Endothelial cell of umbilical vein (primary cell): ENCODE data around the gene CPLANE2. TPM values are rescaled to one million over a fixed set of nuclear protein-coding genes. Genes with fewer than 3 reads are reported as not detected.

ENCODE experiments used
- BruUV-seq: library from RNA; stranded (reverse); fragments of 400-500 nt; replicated peaks from 2 replicates; lab custom pipeline; 2021; lab: Mats Ljungman, UMichigan
- CTCF ChIA-PET: fragments of 300-600, 350-600 bp; sonication (Branson Sonifier 250); formaldehyde crosslinking; loops from one replicate; lab custom pipeline; 2021; ENCODE audit warnings: antibody characterized with exemption, inconsistent platforms; lab: Charles Lee
- POLR2A ChIA-PET: fragments of 300-600, 350-600 bp; sonication (Branson Sonifier 250); formaldehyde crosslinking; loops from one replicate; lab custom pipeline; 2021; ENCODE audit warnings: antibody characterized with exemption, inconsistent platforms; lab: Charles Lee
- DNase-seq: peaks from one replicate; pipeline ENCODE4 v3.0.0-alpha.2; 2011; ENCODE audit warnings: low read depth, low spot score
- FAIRE-seq: peaks from 2 replicates; lab custom pipeline; 2011; peaks lifted over from hg19 to GRCh38; lab: Jason Lieb, UNC
- H2AFZ ChIP-seq: 2 replicates; pipeline ENCODE4 v1.6.0; 2012; ENCODE audit warnings: low read depth, low read length, control low read depth, inconsistent platforms
- H3K27ac ChIP-seq: 2 replicates; pipeline ENCODE4 v1.5.1; 2011; ENCODE audit warnings: low read depth, mild to moderate bottlenecking, control low read depth, low read length, moderate library complexity; ENCODE audit not compliant: insufficient read depth
- H3K27me3 ChIP-seq, 2 experiments: 2 replicates each; pipeline versions ENCODE4 v1.6.0 to v1.6.1; 2011; ENCODE audit warnings: low read length in 2 of 2, mixed read lengths in 1 of 2; ENCODE audit not compliant: control insufficient read depth in 2 of 2, insufficient read depth in 2 of 2
- H3K36me3 ChIP-seq, 2 experiments: 2 replicates in 1 of 2; 3 replicates in 1 of 2; pipeline ENCODE4 v1.5.1; 2011; ENCODE audit warnings: low read length in 2 of 2, mild to moderate bottlenecking in 1 of 2, moderate library complexity in 1 of 2; ENCODE audit not compliant: control insufficient read depth in 2 of 2, insufficient read depth in 2 of 2; ENCODE audit errors: extremely low read depth in 1 of 2
- H3K4me1 ChIP-seq: 3 replicates; pipeline ENCODE4 v1.5.1; 2011; ENCODE audit warnings: mild to moderate bottlenecking, low read length; ENCODE audit not compliant: control insufficient read depth, insufficient read depth; ENCODE audit errors: extremely low read depth
- H3K4me2 ChIP-seq: 2 replicates; pipeline ENCODE4 v1.6.1; 2011; ENCODE audit warnings: low read length, control low read depth, mixed read lengths; ENCODE audit not compliant: insufficient read depth
- H3K4me3 ChIP-seq, 3 experiments: fragments of 200-600 bp in 1 of 3; sonication (generic), shearing (Covaris generic) in 1 of 3; replicated peaks in 1 of 3; 2 replicates each; pipeline ENCODE4 v1.5.1; 2011 to 2016; ENCODE audit warnings: control low read depth in 3 of 3, low read length in 3 of 3, mild to moderate bottlenecking in 2 of 3, inconsistent platforms in 1 of 3, low read depth in 1 of 3, moderate library complexity in 1 of 3; ENCODE audit not compliant: insufficient read depth in 1 of 3
- H3K79me2 ChIP-seq: 2 replicates; pipeline ENCODE4 v1.6.0; 2012; ENCODE audit warnings: low read length, inconsistent platforms; ENCODE audit not compliant: control insufficient read depth, insufficient read depth
- H3K9ac ChIP-seq: replicated peaks from 2 replicates; pipeline ENCODE3; 2011; ENCODE audit warnings: low read length, control low read depth; ENCODE audit not compliant: insufficient read depth; ENCODE audit errors: extremely low read depth
- H3K9me1 ChIP-seq: replicated peaks from 3 replicates; pipeline ENCODE4 v1.6.0; 2011; ENCODE audit warnings: mild to moderate bottlenecking, low read length; ENCODE audit not compliant: control insufficient read depth, insufficient read depth; ENCODE audit errors: extremely low read depth
- H3K9me3 ChIP-seq: replicated peaks from 2 replicates; pipeline ENCODE4 v1.5.1; 2012; ENCODE audit warnings: low read length, inconsistent platforms; ENCODE audit not compliant: control insufficient read depth, insufficient read depth
- H4K20me1 ChIP-seq: replicated peaks from 2 replicates; pipeline ENCODE3; 2011; ENCODE audit warnings: mild to moderate bottlenecking, low read length; ENCODE audit not compliant: control insufficient read depth, insufficient read depth; ENCODE audit errors: extremely low read depth
- EZH2 ChIP-seq: IDR thresholded peaks from 2 replicates; pipeline ENCODE4 v1.6.1; 2012; ENCODE audit warnings: borderline replicate concordance, low read depth, mild to moderate bottlenecking, moderate library complexity, low read length, inconsistent platforms; ENCODE audit not compliant: severe bottlenecking
- FOS ChIP-seq: IDR thresholded peaks from 2 replicates; pipeline ENCODE4 v1.6.1; 2011; ENCODE audit warnings: mild to moderate bottlenecking, low read length, moderate library complexity, borderline replicate concordance; ENCODE audit not compliant: insufficient read depth
- GATA2 ChIP-seq: IDR thresholded peaks from 2 replicates; pipeline ENCODE4 v1.7.0; 2011; ENCODE audit warnings: low read depth, mild to moderate bottlenecking, moderate library complexity, mixed read lengths, low read length; ENCODE audit not compliant: insufficient read length, insufficient read depth
- JUN ChIP-seq: IDR thresholded peaks from 2 replicates; pipeline ENCODE4 v1.6.1; 2011; ENCODE audit warnings: borderline replicate concordance, low read depth; ENCODE audit not compliant: insufficient read length, insufficient read depth
- MYC ChIP-seq: IDR thresholded peaks from one replicate; pipeline ENCODE4 v1.6.1; 2011; ENCODE audit warnings: mild to moderate bottlenecking, low read depth, low read length
- POLR2A ChIP-seq: IDR thresholded peaks from 2 replicates; pipeline ENCODE4 v1.6.1; 2012; ENCODE audit warnings: low read depth, mild to moderate bottlenecking, control low read depth, low read length
- POLR2AphosphoS5 ChIP-seq: IDR thresholded peaks from 2 replicates; pipeline ENCODE4 v1.6.1; 2012; ENCODE audit warnings: low read depth, mild to moderate bottlenecking, control low read depth, low read length, moderate library complexity; ENCODE audit not compliant: insufficient read depth
- dilution Hi-C: fragments of 300-500 bp; cut with MboI; formaldehyde crosslinking; loops from one replicate; pipeline ENCODE4 v1.15.0; 2019; ENCODE audit warnings: low sequenced_read_pairs; ENCODE audit not compliant: extremely low pct_ligation_motif_present
- intact Hi-C: fragments of 100-400 bp; cut with micrococcal nuclease; formaldehyde crosslinking; loops from one replicate; pipeline ENCODE4 v1.10.0; 2022
- polyA plus RNA-seq, 4 experiments: library from polyadenylated mRNA; depleted of rRNA in 3 of 4; stranded (reverse) in 3 of 4; unstranded in 1 of 4; fragments of >200 nt; gene quantifications; 2 replicates each; pipeline versions ENCODE4 v1.2.1 to v1.2.3, GENCODE V29; 2011 to 2012; ENCODE audit warnings: missing spikeins in 1 of 4
- total RNA-seq: library from RNA; stranded (reverse); gene quantifications from 2 replicates; pipeline ENCODE4 v1.2.3, GENCODE V29; 2021
- TF ChIP-seq, protein P1 (sequence below), 2 donors: IDR thresholded peaks; 1 replicate in 1 of 2; 2 replicates in 1 of 2; pipeline ENCODE4 v1.5.1; 2011; ENCODE audit warnings: low read length in 2 of 2, mild to moderate bottlenecking in 2 of 2, moderate library complexity in 2 of 2, control low read depth in 1 of 2, inconsistent platforms in 1 of 2, low read depth in 1 of 2; ENCODE audit not compliant: insufficient read depth in 1 of 2; ENCODE audit errors: extremely low read depth in 1 of 2
- TF ChIP-seq, protein P2 (sequence below): IDR thresholded peaks from 2 replicates; pipeline ENCODE4 v1.6.1; 2011; ENCODE audit not compliant: insufficient read depth, insufficient read length

CPLANE2 gene
- total and polyA plus RNA-seq, 2 donors (not counting 3 experiments of a cell fraction or from before 2014, with no cell fraction given): 3.9 to 4.6 TPM

DNA sequence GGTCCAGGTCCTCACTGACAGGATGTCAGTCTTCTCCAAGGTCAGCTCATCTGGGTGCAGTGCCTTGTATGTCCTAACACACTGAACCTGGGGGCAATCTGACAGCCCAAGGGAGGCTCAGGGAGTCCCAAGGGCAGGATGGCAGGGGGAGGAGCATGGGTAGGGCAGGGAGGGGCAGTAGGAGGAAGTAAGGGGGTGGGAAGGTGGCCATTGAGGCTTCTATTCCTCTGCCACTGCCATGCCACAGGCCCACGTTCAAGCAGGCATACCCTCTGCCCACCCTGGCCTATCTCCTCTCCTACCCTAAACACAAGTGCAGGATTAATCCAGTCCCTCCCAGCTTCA, 37.9 kb downstream of the CPLANE2 start:
- no TSS peak for BruUV-seq
- TF ChIP-seq FOS: no peak
- no peak for TF ChIP-seq JUN
- TF ChIP-seq EZH2: no peak
- TF ChIP-seq MYC: no peak
- no peak for TF ChIP-seq POLR2AphosphoS5
- TF ChIP-seq POLR2A: no peak
- TF ChIP-seq, protein P1, sequence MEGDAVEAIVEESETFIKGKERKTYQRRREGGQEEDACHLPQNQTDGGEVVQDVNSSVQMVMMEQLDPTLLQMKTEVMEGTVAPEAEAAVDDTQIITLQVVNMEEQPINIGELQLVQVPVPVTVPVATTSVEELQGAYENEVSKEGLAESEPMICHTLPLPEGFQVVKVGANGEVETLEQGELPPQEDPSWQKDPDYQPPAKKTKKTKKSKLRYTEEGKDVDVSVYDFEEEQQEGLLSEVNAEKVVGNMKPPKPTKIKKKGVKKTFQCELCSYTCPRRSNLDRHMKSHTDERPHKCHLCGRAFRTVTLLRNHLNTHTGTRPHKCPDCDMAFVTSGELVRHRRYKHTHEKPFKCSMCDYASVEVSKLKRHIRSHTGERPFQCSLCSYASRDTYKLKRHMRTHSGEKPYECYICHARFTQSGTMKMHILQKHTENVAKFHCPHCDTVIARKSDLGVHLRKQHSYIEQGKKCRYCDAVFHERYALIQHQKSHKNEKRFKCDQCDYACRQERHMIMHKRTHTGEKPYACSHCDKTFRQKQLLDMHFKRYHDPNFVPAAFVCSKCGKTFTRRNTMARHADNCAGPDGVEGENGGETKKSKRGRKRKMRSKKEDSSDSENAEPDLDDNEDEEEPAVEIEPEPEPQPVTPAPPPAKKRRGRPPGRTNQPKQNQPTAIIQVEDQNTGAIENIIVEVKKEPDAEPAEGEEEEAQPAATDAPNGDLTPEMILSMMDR (IDR thresholded peaks at IDR 0.05; ENCODE audit: extremely low read depth in 1 of 2, insufficient read depth in 1 of 2, low read depth in 1 of 2, low read length in 2 of 2): no peak
- TF ChIP-seq, protein P2, sequence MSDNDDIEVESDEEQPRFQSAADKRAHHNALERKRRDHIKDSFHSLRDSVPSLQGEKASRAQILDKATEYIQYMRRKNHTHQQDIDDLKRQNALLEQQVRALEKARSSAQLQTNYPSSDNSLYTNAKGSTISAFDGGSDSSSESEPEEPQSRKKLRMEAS: no peak
- TF ChIP-seq GATA2: no peak
- Histone ChIP-seq H3K79me2 (no peaks in the 10 kb centered on the region), H4K20me1 (no peaks in the 10 kb centered on the region), H3K9ac (no peak overlapping the region), H3K4me1 (no peaks in the 10 kb centered on the region), H2AFZ (no peak overlapping the region), H3K4me3 (no peak overlapping the region), H3K4me2 (no peak overlapping the region), H3K36me3 (no peaks in the 10 kb centered on the region), H3K9me3 (no peaks in the 10 kb centered on the region), H3K27ac (no peak overlapping the region), H3K9me1 (no peaks in the 10 kb centered on the region), H3K27me3 (no peaks in the 10 kb centered on the region)
- dilution Hi-C loops: no loop called here
- intact Hi-C loops: no loop called here
- no peak for FAIRE-seq
- POLR2A ChIA-PET: no interaction called here
- CTCF ChIA-PET: interaction anchor here (1.3 to 2.1 kb wide), 2 partner anchors 8 to 117 kb away, joined by 3 to 10 read pairs; no protein-coding TSS in a partner anchor
- no peak for DNase-seq
